Measurements from ENCODE around the gene UIMC1.
A peak's percentile ranks its signal among the peaks of the same experiment; 100 is the strongest.

UIMC1 gene

DNA sequence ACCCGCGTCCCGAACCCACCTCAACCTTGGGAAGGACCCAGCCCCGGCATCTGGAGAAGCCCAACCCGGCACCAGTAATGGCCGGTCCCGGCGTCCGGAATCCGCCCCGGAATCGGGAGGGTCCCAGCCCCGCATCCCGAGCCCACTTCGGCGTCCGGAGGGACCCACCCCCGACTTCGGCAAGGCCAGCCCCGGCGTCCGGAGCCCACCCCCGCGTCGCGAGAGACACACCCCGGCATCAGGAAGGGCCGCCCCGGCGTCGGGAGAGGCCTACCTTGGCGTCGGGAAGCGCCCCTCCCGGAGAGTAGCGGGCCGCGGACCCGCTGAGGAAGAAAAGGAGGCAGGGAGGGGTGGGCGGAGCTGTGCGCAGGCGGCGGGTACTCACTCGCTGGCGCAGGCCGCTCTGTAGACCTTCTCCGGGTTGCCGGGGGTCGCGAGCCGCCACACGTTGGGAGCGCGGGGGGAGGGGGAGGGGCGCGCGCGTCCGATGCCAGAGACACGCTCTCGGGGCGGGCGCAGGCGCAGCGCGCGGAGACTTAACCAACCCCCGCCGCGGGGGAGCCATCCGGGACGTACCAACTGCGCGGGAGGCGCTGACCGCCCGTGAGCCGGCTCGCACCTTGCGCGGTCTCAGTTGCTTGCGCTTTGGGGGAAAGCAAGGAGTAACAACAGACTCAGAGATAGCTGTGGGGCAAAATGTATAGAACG is at the start of gene UIMC1:
Gene UIMC1 (minus strand): TSS at position 515 of the 708 bp plus-strand sequence. CDS start 24,164 bp downstream, outside the sequence.
- Histone ChIP-seq H3K4me3 (ENCODE audit: low read depth, low read length) (peak within 1 kb of the TSS; percentile 66), H3K27ac (ENCODE audit: extremely low read depth, low read depth, low read length) (peak within 1 kb of the TSS; percentile 83), H3K9me3 (ENCODE audit: control insufficient read depth, insufficient read depth, low read depth, low read length) (no peaks in the 10 kb centered on the region), H3K36me3 (ENCODE audit: control insufficient read depth in 2 of 2, insufficient read depth in 1 of 2, low read length in 2 of 2) (no peaks in the 10 kb centered on the region; a peak in 1 of 3 replicates), H3K4me1 (ENCODE audit: control insufficient read depth, insufficient read depth, low read length) (peaks cover 14% of the 10 kb centered on the region)
- POLR2A ChIA-PET, result interaction anchor here (0.7 to 3.6 kb wide), 5 partner anchors 10 to 21 kb away, joined by 3 to 14 read pairs (median 7); partner anchors contain the start of gene ZNF346
- CTCF ChIA-PET, result interaction anchor here (0.7 to 1.4 kb wide), 4 partner anchors 9 to 79 kb away, joined by 3 read pairs; no protein-coding TSS in a partner anchor
- TF ChIP-seq ZNF311 (tag by site-specific recombination; IDR thresholded peaks at IDR 0.05; ENCODE audit: borderline replicate concordance), result no peak
- TF ChIP-seq, protein P1, sequence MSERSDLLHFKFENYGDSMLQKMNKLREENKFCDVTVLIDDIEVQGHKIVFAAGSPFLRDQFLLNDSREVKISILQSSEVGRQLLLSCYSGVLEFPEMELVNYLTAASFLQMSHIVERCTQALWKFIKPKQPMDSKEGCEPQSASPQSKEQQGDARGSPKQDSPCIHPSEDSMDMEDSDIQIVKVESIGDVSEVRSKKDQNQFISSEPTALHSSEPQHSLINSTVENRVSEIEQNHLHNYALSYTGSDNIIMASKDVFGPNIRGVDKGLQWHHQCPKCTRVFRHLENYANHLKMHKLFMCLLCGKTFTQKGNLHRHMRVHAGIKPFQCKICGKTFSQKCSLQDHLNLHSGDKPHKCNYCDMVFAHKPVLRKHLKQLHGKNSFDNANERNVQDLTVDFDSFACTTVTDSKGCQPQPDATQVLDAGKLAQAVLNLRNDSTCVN (tag by site-specific recombination; optimal IDR thresholded peaks at IDR 0.05), result peak; percentile 99
- TF ChIP-seq, protein P2, sequence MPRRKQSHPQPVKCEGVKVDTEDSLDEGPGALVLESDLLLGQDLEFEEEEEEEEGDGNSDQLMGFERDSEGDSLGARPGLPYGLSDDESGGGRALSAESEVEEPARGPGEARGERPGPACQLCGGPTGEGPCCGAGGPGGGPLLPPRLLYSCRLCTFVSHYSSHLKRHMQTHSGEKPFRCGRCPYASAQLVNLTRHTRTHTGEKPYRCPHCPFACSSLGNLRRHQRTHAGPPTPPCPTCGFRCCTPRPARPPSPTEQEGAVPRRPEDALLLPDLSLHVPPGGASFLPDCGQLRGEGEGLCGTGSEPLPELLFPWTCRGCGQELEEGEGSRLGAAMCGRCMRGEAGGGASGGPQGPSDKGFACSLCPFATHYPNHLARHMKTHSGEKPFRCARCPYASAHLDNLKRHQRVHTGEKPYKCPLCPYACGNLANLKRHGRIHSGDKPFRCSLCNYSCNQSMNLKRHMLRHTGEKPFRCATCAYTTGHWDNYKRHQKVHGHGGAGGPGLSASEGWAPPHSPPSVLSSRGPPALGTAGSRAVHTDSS (tag by site-specific recombination; IDR thresholded peaks at IDR 0.05), result peak; percentile 28; the same call in 1 of the 2 replicates
- TF ChIP-seq, protein P3, sequence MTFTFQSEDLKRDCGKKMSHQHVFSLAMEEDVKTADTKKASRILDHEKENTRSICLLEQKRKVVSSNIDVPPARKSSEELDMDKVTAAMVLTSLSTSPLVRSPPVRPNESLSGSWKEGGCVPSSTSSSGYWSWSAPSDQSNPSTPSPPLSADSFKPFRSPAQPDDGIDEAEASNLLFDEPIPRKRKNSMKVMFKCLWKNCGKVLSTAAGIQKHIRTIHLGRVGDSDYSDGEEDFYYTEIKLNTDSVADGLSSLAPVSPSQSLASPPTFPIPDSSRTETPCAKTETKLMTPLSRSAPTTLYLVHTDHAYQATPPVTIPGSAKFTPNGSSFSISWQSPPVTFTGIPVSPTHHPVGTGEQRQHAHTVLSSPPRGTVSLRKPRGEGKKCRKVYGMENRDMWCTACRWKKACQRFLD (tag by site-specific recombination; IDR thresholded peaks at IDR 0.05), result peak; percentile 77; the same call in 1 of the 2 replicates
- peak; percentile 95 for TF ChIP-seq ZBTB7A (tag by site-specific recombination; IDR thresholded peaks at IDR 0.05; ENCODE audit: low read depth)
- TF ChIP-seq KLF10 (tag by site-specific recombination; IDR thresholded peaks at IDR 0.05), result peak; percentile 60; the same call in 1 of the 2 replicates
- TF ChIP-seq, protein P4, sequence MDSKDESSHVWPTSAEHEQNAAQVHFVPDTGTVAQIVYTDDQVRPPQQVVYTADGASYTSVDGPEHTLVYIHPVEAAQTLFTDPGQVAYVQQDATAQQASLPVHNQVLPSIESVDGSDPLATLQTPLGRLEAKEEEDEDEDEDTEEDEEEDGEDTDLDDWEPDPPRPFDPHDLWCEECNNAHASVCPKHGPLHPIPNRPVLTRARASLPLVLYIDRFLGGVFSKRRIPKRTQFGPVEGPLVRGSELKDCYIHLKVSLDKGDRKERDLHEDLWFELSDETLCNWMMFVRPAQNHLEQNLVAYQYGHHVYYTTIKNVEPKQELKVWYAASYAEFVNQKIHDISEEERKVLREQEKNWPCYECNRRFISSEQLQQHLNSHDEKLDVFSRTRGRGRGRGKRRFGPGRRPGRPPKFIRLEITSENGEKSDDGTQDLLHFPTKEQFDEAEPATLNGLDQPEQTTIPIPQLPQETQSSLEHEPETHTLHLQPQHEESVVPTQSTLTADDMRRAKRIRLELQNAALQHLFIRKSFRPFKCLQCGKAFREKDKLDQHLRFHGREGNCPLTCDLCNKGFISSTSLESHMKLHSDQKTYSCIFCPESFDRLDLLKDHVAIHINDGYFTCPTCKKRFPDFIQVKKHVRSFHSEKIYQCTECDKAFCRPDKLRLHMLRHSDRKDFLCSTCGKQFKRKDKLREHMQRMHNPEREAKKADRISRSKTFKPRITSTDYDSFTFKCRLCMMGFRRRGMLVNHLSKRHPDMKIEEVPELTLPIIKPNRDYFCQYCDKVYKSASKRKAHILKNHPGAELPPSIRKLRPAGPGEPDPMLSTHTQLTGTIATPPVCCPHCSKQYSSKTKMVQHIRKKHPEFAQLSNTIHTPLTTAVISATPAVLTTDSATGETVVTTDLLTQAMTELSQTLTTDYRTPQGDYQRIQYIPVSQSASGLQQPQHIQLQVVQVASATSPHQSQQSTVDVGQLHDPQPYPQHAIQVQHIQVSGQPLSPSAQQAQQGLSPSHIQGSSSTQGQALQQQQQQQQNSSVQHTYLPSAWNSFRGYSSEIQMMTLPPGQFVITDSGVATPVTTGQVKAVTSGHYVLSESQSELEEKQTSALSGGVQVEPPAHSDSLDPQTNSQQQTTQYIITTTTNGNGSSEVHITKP (tag by site-specific recombination; IDR thresholded peaks at IDR 0.05), result peak; percentile 99
- peak; percentile 80 for TF ChIP-seq KLF7 (tag by site-specific recombination; IDR thresholded peaks at IDR 0.05; ENCODE audit: borderline replicate concordance)
- TF ChIP-seq ZNF146 (tag by site-specific recombination; IDR thresholded peaks at IDR 0.05), result peak; percentile 31; the same call in 1 of the 2 replicates
- TF ChIP-seq, protein P5, sequence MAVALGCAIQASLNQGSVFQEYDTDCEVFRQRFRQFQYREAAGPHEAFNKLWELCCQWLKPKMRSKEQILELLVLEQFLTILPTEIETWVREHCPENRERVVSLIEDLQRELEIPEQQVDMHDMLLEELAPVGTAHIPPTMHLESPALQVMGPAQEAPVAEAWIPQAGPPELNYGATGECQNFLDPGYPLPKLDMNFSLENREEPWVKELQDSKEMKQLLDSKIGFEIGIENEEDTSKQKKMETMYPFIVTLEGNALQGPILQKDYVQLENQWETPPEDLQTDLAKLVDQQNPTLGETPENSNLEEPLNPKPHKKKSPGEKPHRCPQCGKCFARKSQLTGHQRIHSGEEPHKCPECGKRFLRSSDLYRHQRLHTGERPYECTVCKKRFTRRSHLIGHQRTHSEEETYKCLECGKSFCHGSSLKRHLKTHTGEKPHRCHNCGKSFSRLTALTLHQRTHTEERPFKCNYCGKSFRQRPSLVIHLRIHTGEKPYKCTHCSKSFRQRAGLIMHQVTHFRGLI (tag by site-specific recombination; IDR thresholded peaks at IDR 0.05), result peak; percentile 100
- TF ChIP-seq ZBTB21 (tag by site-specific recombination; IDR thresholded peaks at IDR 0.05), result 0 out of 2 replicates have a peak, but pooled peaks have one; percentile 40
- TF ChIP-seq, protein P6, sequence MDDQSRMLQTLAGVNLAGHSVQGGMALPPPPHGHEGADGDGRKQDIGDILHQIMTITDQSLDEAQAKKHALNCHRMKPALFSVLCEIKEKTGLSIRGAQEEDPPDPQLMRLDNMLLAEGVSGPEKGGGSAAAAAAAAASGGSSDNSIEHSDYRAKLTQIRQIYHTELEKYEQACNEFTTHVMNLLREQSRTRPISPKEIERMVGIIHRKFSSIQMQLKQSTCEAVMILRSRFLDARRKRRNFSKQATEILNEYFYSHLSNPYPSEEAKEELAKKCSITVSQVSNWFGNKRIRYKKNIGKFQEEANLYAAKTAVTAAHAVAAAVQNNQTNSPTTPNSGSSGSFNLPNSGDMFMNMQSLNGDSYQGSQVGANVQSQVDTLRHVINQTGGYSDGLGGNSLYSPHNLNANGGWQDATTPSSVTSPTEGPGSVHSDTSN (CRISPR knock-in tag; IDR thresholded peaks at IDR 0.05), result 0 out of 2 replicates have a peak, but pooled peaks have one; percentile 45
- TF ChIP-seq ZXDB (tag by site-specific recombination; IDR thresholded peaks at IDR 0.05), result peak; percentile 89
- TF ChIP-seq PRDM1 (tag by site-specific recombination; IDR thresholded peaks at IDR 0.05), result peak; percentile 78
- TF ChIP-seq, protein P7, sequence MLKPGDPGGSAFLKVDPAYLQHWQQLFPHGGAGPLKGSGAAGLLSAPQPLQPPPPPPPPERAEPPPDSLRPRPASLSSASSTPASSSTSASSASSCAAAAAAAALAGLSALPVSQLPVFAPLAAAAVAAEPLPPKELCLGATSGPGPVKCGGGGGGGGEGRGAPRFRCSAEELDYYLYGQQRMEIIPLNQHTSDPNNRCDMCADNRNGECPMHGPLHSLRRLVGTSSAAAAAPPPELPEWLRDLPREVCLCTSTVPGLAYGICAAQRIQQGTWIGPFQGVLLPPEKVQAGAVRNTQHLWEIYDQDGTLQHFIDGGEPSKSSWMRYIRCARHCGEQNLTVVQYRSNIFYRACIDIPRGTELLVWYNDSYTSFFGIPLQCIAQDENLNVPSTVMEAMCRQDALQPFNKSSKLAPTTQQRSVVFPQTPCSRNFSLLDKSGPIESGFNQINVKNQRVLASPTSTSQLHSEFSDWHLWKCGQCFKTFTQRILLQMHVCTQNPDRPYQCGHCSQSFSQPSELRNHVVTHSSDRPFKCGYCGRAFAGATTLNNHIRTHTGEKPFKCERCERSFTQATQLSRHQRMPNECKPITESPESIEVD (tag by site-specific recombination; IDR thresholded peaks at IDR 0.05), result no peak
- no peak for TF ChIP-seq ZNF776 (tag by site-specific recombination; IDR thresholded peaks at IDR 0.05; ENCODE audit: borderline replicate concordance)
- TF ChIP-seq ZNF423 (tag by site-specific recombination; IDR thresholded peaks at IDR 0.05), result 0 out of 2 replicates have a peak, but pooled peaks have one; percentile 21
- no peak for TF ChIP-seq GLI2 (tag by site-specific recombination; IDR thresholded peaks at IDR 0.05; ENCODE audit: borderline replicate concordance, low read depth)
- TF ChIP-seq, protein P8, sequence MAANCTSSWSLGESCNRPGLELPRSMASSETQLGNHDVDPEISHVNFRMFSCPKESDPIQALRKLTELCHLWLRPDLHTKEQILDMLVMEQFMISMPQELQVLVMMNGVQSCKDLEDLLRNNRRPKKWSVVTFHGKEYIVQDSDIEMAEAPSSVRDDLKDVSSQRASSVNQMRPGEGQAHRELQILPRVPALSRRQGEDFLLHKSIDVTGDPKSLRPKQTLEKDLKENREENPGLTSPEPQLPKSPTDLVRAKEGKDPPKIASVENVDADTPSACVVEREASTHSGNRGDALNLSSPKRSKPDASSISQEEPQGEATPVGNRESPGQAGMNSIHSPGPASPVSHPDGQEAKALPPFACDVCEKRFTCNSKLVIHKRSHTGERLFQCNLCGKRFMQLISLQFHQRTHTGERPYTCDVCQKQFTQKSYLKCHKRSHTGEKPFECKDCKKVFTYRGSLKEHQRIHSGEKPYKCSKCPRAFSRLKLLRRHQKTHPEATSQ (tag by site-specific recombination; IDR thresholded peaks at IDR 0.05), result peak; percentile 19

Data from HEK293 (cell line).